GM12878 (cell line): Measurements from ENCODE around the gene STK32B. TPM values are rescaled to one million over a fixed set of nuclear protein-coding genes. Genes with fewer than 3 reads are reported as not detected.

Source experiments
- ATAC-seq: fragments of 200-7000 bp; cut with Tn5 transposase; 3 replicates; pipeline ENCODE4 v1.9.1; 2020; ENCODE audit warnings: mild to moderate bottlenecking, moderate library complexity
- BruUV-seq: library from RNA; stranded (reverse); fragments of 400-500 nt; replicated peaks from 2 replicates; lab custom pipeline; 2021; lab: Mats Ljungman, UMichigan
- CTCF ChIA-PET: fragments of 300-600 bp; sonication (Branson Sonifier 250); formaldehyde crosslinking; extraction: SDS; loops from one replicate; lab custom pipeline; 2021; ENCODE audit warnings: inconsistent platforms; lab: Yijun Ruan, JAX
- POLR2A ChIA-PET: fragments of 350-600 bp; formaldehyde crosslinking; extraction: SDS; loops from one replicate; lab custom pipeline; 2021; ENCODE audit warnings: inconsistent platforms; lab: Charles Lee
- RAD21 ChIA-PET: fragments of 300-600 bp; sonication (Branson Sonifier 250); formaldehyde crosslinking; loops from one replicate; lab custom pipeline; 2023; ENCODE audit warnings: antibody characterized with exemption; ENCODE audit not compliant: unreplicated experiment; lab: Charles Lee
- SMC1A ChIA-PET: fragments of 300-600 bp; sonication (Branson Sonifier 250); formaldehyde crosslinking; loops from one replicate; lab custom pipeline; 2023; ENCODE audit not compliant: unreplicated experiment, uncharacterized antibody; lab: Charles Lee
- DNase-seq: peaks from one replicate; pipeline ENCODE4 v3.0.0-alpha.2; 2011; ENCODE audit warnings: low read depth, low spot score
- FAIRE-seq: peaks from 3 replicates; lab custom pipeline; 2011; peaks lifted over from hg19 to GRCh38; lab: Jason Lieb, UNC
- H2AFZ ChIP-seq: 2 replicates; pipeline ENCODE4 v1.6.0; 2011; ENCODE audit warnings: low read depth, low read length, control low read depth; ENCODE audit not compliant: control insufficient read depth
- H3K27ac ChIP-seq: 2 replicates; pipeline ENCODE4 v1.5.1; 2011; ENCODE audit warnings: control low read depth; ENCODE audit not compliant: control insufficient read depth, insufficient read depth
- H3K27me3 ChIP-seq, 2 experiments: replicated peaks in 1 of 2; 2 replicates each; pipeline versions ENCODE4 v1.6.0 to v1.6.1; 2011; ENCODE audit warnings: low read length in 1 of 2; ENCODE audit not compliant: control insufficient read depth in 2 of 2, insufficient read depth in 2 of 2
- H3K36me3 ChIP-seq, 2 experiments: 2 replicates each; pipeline ENCODE4 v1.5.1; 2011; ENCODE audit warnings: low read length in 1 of 2; ENCODE audit not compliant: control insufficient read depth in 2 of 2, insufficient read depth in 2 of 2
- H3K4me1 ChIP-seq: 2 replicates; pipeline ENCODE4 v1.6.1; 2011; ENCODE audit warnings: mild to moderate bottlenecking, low read length, moderate library complexity, mixed read lengths; ENCODE audit not compliant: control insufficient read depth, insufficient read depth
- H3K4me2 ChIP-seq: 2 replicates; pipeline ENCODE4 v1.6.0; 2011; ENCODE audit warnings: control low read depth; ENCODE audit not compliant: control insufficient read depth, insufficient read depth
- H3K4me3 ChIP-seq: fragments of 200-600 bp; sonication (generic); 2 replicates; pipeline ENCODE4 v1.5.1; 2016
- H3K79me2 ChIP-seq: 2 replicates; pipeline ENCODE4 v1.6.0; 2011; ENCODE audit warnings: low read length; ENCODE audit not compliant: control insufficient read depth, insufficient read depth
- H3K9ac ChIP-seq: 2 replicates; pipeline ENCODE4 v1.8.0; 2011; ENCODE audit warnings: low read length, control low read depth, mixed read lengths; ENCODE audit not compliant: control insufficient read depth, insufficient read depth
- H3K9me3 ChIP-seq: replicated peaks from 3 replicates; pipeline ENCODE4 v1.5.1; 2011; ENCODE audit warnings: mild to moderate bottlenecking, low read length; ENCODE audit not compliant: control insufficient read depth, insufficient read depth
- H4K20me1 ChIP-seq: 2 replicates; pipeline ENCODE4 v1.6.0; 2011; ENCODE audit not compliant: control insufficient read depth, insufficient read depth
- HDGF ChIP-seq: fragments of 450-650 bp; IDR thresholded peaks from 2 replicates; pipeline ENCODE4 v1.6.1; 2016; ENCODE audit warnings: antibody characterized with exemption
- RAD21 ChIP-seq: IDR thresholded peaks from 2 replicates; pipeline ENCODE4 v1.6.1; 2011; ENCODE audit warnings: mild to moderate bottlenecking, low read depth, low read length, moderate library complexity; ENCODE audit not compliant: insufficient read depth
- SMC3 ChIP-seq: IDR thresholded peaks from 2 replicates; pipeline ENCODE4 v1.6.1; 2011; ENCODE audit warnings: low read length, improper control_type of control experiment, borderline replicate concordance
- ZSCAN29 ChIP-seq: fragments of 450-650 bp; IDR thresholded peaks from 2 replicates; pipeline ENCODE4 v1.6.1; 2017; ENCODE audit warnings: mild to moderate bottlenecking, moderate library complexity
- WGBS: methylation state at CpG from one replicate; pipeline ENCODE4 v1.1.6; 2016; ENCODE audit warnings: low lambda C conversion rate; ENCODE audit not compliant: insufficient replicate concordance, insufficient coverage; ENCODE audit errors: missing lambda C conversion rate; 5-methylcytosine and 5-hydroxymethylcytosine counted together
- in situ Hi-C: fragments of 300-500 bp; cut with MboI; formaldehyde crosslinking; loops from 9 replicates; pipeline ENCODE4 v1.14.3; 2018; ENCODE audit warnings: mixed read lengths
- intact Hi-C: fragments of 100-400 bp; cut with micrococcal nuclease; formaldehyde crosslinking; loops from one replicate; pipeline ENCODE4 v1.14.2; 2022; ENCODE audit not compliant: unreplicated experiment
- polyA plus RNA-seq, 11 experiments: library from polyadenylated mRNA; depleted of rRNA in 4 of 11; unstranded in 6 of 11; stranded (reverse) in 5 of 11; fragments of >200 nt; fragmentation: Nextera tagmentation in 4 of 11; fragmentation: Illumina TruSeq in 1 of 11; extraction: Ambion mirVana in 4 of 11; extraction: Trizol in 1 of 11; gene quantifications; 1 replicate in 1 of 11; 2 replicates in 10 of 11; pipeline versions ENCODE4 v1.2.1 to v1.2.3, GENCODE V29; 2011 to 2016; ENCODE audit warnings: inconsistent platforms in 2 of 11, missing spikeins in 2 of 11, low read depth in 1 of 11
- total RNA-seq, 4 experiments: library from RNA; depleted of rRNA in 3 of 4; stranded (reverse); fragments of >200 nt in 3 of 4; fragmentation: Illumina TruSeq in 1 of 4; extraction: Trizol in 1 of 4; gene quantifications; 2 replicates each; pipeline versions ENCODE4 v1.2.1 to v1.2.3, GENCODE V29; 2013 to 2021
- TF ChIP-seq, protein P1 (sequence below): fragments of 450-650 bp; IDR thresholded peaks from 2 replicates; pipeline ENCODE4 v1.6.1; 2017; ENCODE audit warnings: low read depth, mild to moderate bottlenecking, moderate library complexity
- TF ChIP-seq, protein P2 (sequence below): fragments of 450-650 bp; IDR thresholded peaks from 2 replicates; pipeline ENCODE4 v1.6.1; 2016; ENCODE audit warnings: mild to moderate bottlenecking
- TF ChIP-seq, protein P3 (sequence below), 3 experiments: IDR thresholded peaks in 2 of 3; conservative IDR thresholded peaks in 1 of 3; 2 replicates each; pipeline ENCODE4 v1.5.1; 2011; ENCODE audit warnings: low read depth in 3 of 3, low read length in 3 of 3, mild to moderate bottlenecking in 3 of 3, control low read depth in 2 of 3, moderate library complexity in 2 of 3, inconsistent platforms in 1 of 3, mixed read lengths in 1 of 3; ENCODE audit not compliant: control insufficient read depth in 2 of 3, insufficient read depth in 1 of 3; ENCODE audit errors: extremely low read depth in 1 of 3

STK32B gene
- total and polyA plus RNA-seq, 10 of the 15 experiments (the other 5 are each of a cell fraction or from before 2014, with no cell fraction given): 0.04 to 0.12 (median 0.08) TPM; not detected in 7

GRCh38 chr4:5459236-5459635, 408.0 kb downstream of the STK32B start (continued):
- TF ChIP-seq, protein P1, sequence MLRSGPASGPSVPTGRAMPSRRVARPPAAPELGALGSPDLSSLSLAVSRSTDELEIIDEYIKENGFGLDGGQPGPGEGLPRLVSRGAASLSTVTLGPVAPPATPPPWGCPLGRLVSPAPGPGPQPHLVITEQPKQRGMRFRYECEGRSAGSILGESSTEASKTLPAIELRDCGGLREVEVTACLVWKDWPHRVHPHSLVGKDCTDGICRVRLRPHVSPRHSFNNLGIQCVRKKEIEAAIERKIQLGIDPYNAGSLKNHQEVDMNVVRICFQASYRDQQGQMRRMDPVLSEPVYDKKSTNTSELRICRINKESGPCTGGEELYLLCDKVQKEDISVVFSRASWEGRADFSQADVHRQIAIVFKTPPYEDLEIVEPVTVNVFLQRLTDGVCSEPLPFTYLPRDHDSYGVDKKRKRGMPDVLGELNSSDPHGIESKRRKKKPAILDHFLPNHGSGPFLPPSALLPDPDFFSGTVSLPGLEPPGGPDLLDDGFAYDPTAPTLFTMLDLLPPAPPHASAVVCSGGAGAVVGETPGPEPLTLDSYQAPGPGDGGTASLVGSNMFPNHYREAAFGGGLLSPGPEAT: no peak
- TF ChIP-seq, protein P2, sequence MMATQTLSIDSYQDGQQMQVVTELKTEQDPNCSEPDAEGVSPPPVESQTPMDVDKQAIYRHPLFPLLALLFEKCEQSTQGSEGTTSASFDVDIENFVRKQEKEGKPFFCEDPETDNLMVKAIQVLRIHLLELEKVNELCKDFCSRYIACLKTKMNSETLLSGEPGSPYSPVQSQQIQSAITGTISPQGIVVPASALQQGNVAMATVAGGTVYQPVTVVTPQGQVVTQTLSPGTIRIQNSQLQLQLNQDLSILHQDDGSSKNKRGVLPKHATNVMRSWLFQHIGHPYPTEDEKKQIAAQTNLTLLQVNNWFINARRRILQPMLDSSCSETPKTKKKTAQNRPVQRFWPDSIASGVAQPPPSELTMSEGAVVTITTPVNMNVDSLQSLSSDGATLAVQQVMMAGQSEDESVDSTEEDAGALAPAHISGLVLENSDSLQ: no peak
- TF ChIP-seq ZSCAN29: no peak

DNA sequence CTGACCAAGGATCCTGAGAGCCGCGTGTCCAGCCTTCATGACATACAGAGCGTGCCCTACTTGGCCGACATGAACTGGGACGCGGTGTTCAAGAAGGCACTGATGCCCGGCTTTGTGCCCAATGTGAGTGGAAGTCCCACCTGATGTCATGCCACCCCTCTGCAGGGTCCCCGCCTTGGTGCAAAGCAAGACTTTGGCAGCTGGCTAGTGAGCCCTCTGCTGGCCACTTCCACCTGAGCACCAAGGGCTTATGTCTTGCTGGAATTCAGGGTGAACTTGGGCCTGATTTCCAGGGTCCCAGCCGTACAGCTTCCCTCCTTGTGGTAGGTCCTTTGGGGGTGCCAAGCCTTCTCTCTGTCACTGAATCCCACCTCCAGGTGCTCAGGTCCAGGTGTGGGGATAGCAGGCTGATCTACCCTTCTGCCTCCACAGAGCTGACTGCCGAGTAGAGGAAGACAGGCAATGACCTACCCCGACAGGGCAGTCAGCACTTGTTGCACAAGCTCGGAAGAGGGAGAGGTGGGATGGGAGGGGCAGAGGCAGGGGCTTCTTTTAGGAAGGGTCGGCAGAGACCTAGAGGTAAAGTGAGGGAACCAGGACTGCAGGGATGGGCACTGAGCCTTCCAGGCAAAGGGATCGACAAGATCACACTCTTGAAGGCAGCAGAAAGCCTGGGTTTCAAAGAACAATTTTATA, 409.0 kb downstream of the STK32B start:
- H3K27me3 ChIP-seq: no peaks in the 10 kb centered on the region
- BruUV-seq: no TSS peak
- TF ChIP-seq HDGF (no peak), SMC3 (peak; percentile 43; the same call in 1 of the 2 replicates), RAD21 (peak; percentile 36; the same call in 1 of the 2 replicates)
- TF ChIP-seq, protein P3, sequence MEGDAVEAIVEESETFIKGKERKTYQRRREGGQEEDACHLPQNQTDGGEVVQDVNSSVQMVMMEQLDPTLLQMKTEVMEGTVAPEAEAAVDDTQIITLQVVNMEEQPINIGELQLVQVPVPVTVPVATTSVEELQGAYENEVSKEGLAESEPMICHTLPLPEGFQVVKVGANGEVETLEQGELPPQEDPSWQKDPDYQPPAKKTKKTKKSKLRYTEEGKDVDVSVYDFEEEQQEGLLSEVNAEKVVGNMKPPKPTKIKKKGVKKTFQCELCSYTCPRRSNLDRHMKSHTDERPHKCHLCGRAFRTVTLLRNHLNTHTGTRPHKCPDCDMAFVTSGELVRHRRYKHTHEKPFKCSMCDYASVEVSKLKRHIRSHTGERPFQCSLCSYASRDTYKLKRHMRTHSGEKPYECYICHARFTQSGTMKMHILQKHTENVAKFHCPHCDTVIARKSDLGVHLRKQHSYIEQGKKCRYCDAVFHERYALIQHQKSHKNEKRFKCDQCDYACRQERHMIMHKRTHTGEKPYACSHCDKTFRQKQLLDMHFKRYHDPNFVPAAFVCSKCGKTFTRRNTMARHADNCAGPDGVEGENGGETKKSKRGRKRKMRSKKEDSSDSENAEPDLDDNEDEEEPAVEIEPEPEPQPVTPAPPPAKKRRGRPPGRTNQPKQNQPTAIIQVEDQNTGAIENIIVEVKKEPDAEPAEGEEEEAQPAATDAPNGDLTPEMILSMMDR (IDR thresholded peaks at IDR 0.05 in 2 of 3, conservative IDR thresholded peaks at IDR 0.05 in 1 of 3; ENCODE audit: control insufficient read depth in 2 of 3, extremely low read depth in 1 of 3, insufficient read depth in 1 of 3, low read depth in 3 of 3, low read length in 3 of 3): peak; percentile 40 to 54 (median 46); a peak in 4 of 6 replicates
- TF ChIP-seq, all 136 proteins: peak for 3
- DNase-seq (no peak), ATAC-seq (peak; percentile 63), FAIRE-seq (no peak)
- Histone ChIP-seq H3K9me3 (no peaks in the 10 kb centered on the region; the same call in 2 of the 3 replicates), H3K79me2 (no peaks in the 10 kb centered on the region), H3K27ac (no peak overlapping the region), H3K4me1 (no peaks in the 10 kb centered on the region), H2AFZ (no peak overlapping the region), H3K36me3 (no peaks in the 10 kb centered on the region), H3K9ac (no peak overlapping the region), H3K4me3 (no peak overlapping the region), H4K20me1 (no peaks in the 10 kb centered on the region), H3K4me2 (no peak overlapping the region)
- SMC1A ChIA-PET: no interaction called here
- intact Hi-C loops: loop anchor here (5.0 kb wide), 1 partner anchor 257 kb away; no protein-coding TSS in a partner anchor
- CTCF ChIA-PET: interaction anchor here (1.0 to 1.5 kb wide), 4 partner anchors 12 to 62 kb away, joined by 3 to 9 read pairs (median 4); no protein-coding TSS in a partner anchor
- POLR2A ChIA-PET: no interaction called here
- 48% methylated on average over 14 of the region's 14 CpGs for WGBS
- in situ Hi-C loops: no loop called here
- RAD21 ChIA-PET: no interaction called here
